HL-60 (cell line): ENCODE results near the gene MS4A10.

Source experiments
- CTCF ChIP-seq: IDR thresholded peaks from one replicate; pipeline ENCODE4 v1.5.1; 2011; ENCODE audit warnings: low read length, control low read depth, inconsistent platforms; ENCODE audit not compliant: insufficient read depth
- GABPA ChIP-seq: IDR thresholded peaks from 2 replicates; pipeline ENCODE4 v1.6.1; 2012; ENCODE audit warnings: low read depth
- POLR2AphosphoS5 ChIP-seq: IDR thresholded peaks from 2 replicates; pipeline ENCODE4 v1.6.1; 2012; ENCODE audit warnings: low read depth
- REST ChIP-seq: IDR thresholded peaks from 2 replicates; pipeline ENCODE4 v1.6.1; 2012; ENCODE audit warnings: low read depth; ENCODE audit not compliant: insufficient replicate concordance
- SPI1 ChIP-seq: IDR thresholded peaks from 2 replicates; pipeline ENCODE4 v1.6.1; 2012; ENCODE audit warnings: low read depth, mild to moderate bottlenecking, borderline replicate concordance

GRCh38 chr11:60783141-60783484 lies 2.0 kb upstream of the MS4A10 start:
- TF ChIP-seq CTCF (no peak), REST (no peak), POLR2AphosphoS5 (no peak), GABPA (no peak), SPI1 (no peak)
